Smooth muscle cell (in vitro differentiated cells): Measurements from ENCODE around the gene NTPCR. TPM values are rescaled to one million over a fixed set of nuclear protein-coding genes. Genes with fewer than 3 reads are reported as not detected.
"Not testable (repeated sequence)": the region's sequence is repeated elsewhere in the genome, so short reads cannot be mapped to it uniquely, and the experiment has no call there.

Experiments
- DNase-seq: peaks from one replicate; lab custom pipeline; 2025; ENCODE audit not compliant: unreplicated experiment; lab: John Stamatoyannopoulos, UW
- H2AFZ ChIP-seq: fragments of 200-600 bp; sonication (generic); 2 replicates; pipeline ENCODE4 v1.6.0; 2016; ENCODE audit warnings: antibody characterized with exemption, low read depth, mild to moderate bottlenecking
- H3F3A ChIP-seq: fragments of 200-600 bp; sonication (generic); 2 replicates; pipeline ENCODE4 v1.6.0; 2017; ENCODE audit warnings: antibody characterized with exemption, low read depth
- H3K27ac ChIP-seq: fragments of 200-600 bp; sonication (generic); 2 replicates; pipeline ENCODE4 v1.5.1; 2016; ENCODE audit warnings: low read depth, mild to moderate bottlenecking
- H3K27me3 ChIP-seq: fragments of 200-600 bp; sonication (generic); 2 replicates; pipeline ENCODE4 v1.6.1; 2016; ENCODE audit warnings: low read depth, mild to moderate bottlenecking
- H3K36me3 ChIP-seq: fragments of 200-600 bp; sonication (generic); 2 replicates; pipeline ENCODE4 v1.5.1; 2016; ENCODE audit warnings: low read depth
- H3K4me1 ChIP-seq: fragments of 200-600 bp; sonication (generic); 2 replicates; pipeline ENCODE4 v1.5.1; 2016; ENCODE audit warnings: low read depth
- H3K4me2 ChIP-seq: fragments of 200-600 bp; sonication (generic); 2 replicates; pipeline ENCODE4 v1.6.0; 2016; ENCODE audit warnings: mild to moderate bottlenecking
- H3K4me3 ChIP-seq: fragments of 200-600 bp; sonication (generic); 2 replicates; pipeline ENCODE4 v1.5.1; 2016; ENCODE audit warnings: mild to moderate bottlenecking
- H3K79me2 ChIP-seq: fragments of 200-600 bp; sonication (generic); 2 replicates; pipeline ENCODE4 v1.6.0; 2016; ENCODE audit warnings: low read depth, mild to moderate bottlenecking
- H3K9ac ChIP-seq: fragments of 200-600 bp; sonication (generic); 2 replicates; pipeline ENCODE4 v1.6.0; 2016; ENCODE audit warnings: low read depth
- H3K9me3 ChIP-seq: fragments of 200-600 bp; sonication (generic); replicated peaks from 2 replicates; pipeline ENCODE4 v1.5.1; 2016; ENCODE audit warnings: low read depth
- H4K20me1 ChIP-seq: fragments of 200-600 bp; sonication (generic); 2 replicates; pipeline ENCODE4 v1.6.0; 2016; ENCODE audit warnings: low read depth
- WGBS: methylation state at CpG from one replicate; pipeline ENCODE4 v1.1.7; 2016; ENCODE audit warnings: low lambda C conversion rate; 5-methylcytosine and 5-hydroxymethylcytosine counted together
- polyA plus RNA-seq: library from polyadenylated mRNA; unstranded; fragments of >200 nt; fragmentation: Nextera tagmentation; extraction: Ambion mirVana; gene quantifications from 2 replicates; pipeline ENCODE4 v1.2.1, GENCODE V29; 2016
- total RNA-seq: library from RNA; depleted of rRNA; stranded (reverse); fragments of >200 nt; gene quantifications from 2 replicates; pipeline ENCODE4 v1.2.3, GENCODE V29; 2014
- TF ChIP-seq, protein P1 (sequence below): fragments of 200-600 bp; sonication (generic); IDR thresholded peaks from 2 replicates; pipeline ENCODE4 v1.5.1; 2017; ENCODE audit warnings: borderline replicate concordance, mild to moderate bottlenecking, antibody characterized with exemption; ENCODE audit not compliant: insufficient read depth, poor library complexity, severe bottlenecking

The NTPCR gene
- total and polyA plus RNA-seq, 2 experiments from 2014 or later = 39.2 to 54.3 TPM

DNA sequence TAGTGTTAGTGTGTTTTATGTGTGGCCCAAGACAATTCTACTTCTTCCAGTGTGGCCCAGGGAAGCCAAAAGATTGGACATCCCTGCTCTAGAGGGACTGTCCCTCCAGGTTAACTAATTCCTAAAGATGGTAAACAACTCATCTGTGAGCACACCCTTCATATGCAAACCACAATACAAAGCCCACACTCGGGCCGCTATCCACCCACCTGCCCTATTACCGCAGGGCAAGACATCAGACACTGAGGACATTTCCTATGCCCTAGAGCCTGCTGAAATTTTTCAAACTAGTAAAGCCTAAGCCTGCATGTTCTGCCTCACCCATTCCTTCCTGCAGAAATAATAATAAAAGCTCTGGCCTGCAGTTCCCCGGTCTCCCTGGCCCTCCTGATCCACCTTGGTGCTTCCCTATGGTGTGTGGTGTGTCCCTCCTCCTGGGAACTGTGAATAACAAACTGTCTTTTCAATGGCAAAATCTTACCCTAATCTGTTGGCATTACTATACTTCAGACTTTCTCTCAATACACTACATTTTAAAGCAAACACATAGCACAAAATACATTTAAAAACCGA lies 39.3 kb upstream of the NTPCR start:
- Histone ChIP-seq H3K9ac (no peak overlapping the region), H3K4me3 (no peak overlapping the region), H3K4me2 (no peak overlapping the region), H3F3A (no peaks in the 10 kb centered on the region), H3K27ac (no peak overlapping the region), H2AFZ (no peak overlapping the region), H3K79me2 (no peaks in the 10 kb centered on the region), H3K27me3 (no peaks in the 10 kb centered on the region), H3K4me1 (no peaks in the 10 kb centered on the region), H4K20me1 (no peaks in the 10 kb centered on the region), H3K36me3 (no peaks in the 10 kb centered on the region), H3K9me3 (no peaks in the 10 kb centered on the region)
- DNase-seq = no peak
- TF ChIP-seq, protein P1, sequence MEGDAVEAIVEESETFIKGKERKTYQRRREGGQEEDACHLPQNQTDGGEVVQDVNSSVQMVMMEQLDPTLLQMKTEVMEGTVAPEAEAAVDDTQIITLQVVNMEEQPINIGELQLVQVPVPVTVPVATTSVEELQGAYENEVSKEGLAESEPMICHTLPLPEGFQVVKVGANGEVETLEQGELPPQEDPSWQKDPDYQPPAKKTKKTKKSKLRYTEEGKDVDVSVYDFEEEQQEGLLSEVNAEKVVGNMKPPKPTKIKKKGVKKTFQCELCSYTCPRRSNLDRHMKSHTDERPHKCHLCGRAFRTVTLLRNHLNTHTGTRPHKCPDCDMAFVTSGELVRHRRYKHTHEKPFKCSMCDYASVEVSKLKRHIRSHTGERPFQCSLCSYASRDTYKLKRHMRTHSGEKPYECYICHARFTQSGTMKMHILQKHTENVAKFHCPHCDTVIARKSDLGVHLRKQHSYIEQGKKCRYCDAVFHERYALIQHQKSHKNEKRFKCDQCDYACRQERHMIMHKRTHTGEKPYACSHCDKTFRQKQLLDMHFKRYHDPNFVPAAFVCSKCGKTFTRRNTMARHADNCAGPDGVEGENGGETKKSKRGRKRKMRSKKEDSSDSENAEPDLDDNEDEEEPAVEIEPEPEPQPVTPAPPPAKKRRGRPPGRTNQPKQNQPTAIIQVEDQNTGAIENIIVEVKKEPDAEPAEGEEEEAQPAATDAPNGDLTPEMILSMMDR = no peak
- 69% methylated on average over 5 of the region's 5 CpGs for WGBS

DNA sequence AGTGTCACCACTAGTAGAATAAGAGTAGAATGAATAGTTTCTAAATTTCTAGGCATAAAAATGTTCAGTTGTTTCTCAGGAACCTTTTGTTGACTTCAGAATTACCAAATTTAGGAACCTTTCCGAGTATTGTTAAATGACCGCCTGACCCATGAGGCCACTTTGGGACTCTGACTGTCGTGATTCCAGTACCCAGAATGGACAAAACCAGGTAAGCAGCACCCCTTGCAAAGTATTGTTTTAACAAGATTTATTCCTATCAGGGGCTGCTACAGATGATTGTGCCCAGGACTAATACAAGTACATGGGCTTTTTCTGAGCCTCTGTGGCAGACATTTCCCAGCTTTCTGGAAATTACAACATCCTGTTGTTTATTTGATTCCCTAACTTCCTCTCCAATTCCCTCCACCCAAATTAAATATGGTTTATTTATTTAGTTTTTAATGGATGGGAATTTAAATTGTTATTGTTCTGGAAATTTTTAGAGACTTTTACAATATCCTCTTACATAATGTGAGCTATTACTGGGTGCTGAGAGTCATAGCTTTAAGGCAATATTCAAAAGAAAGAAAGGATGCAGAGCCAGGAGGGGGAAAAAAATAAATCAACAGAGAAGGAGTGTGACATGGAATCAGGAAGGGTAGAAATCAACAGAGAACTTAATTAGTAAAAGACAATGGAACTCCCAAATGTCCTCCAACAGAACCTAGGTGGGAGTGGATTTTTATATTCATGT lies 37.4 kb upstream of the NTPCR start:
- Histone ChIP-seq H4K20me1 (no peaks in the 10 kb centered on the region), H3K4me2 (no peak overlapping the region), H3K9ac (no peak overlapping the region), H2AFZ (no peak overlapping the region), H3F3A (no peaks in the 10 kb centered on the region), H3K79me2 (no peaks in the 10 kb centered on the region), H3K4me1 (no peaks in the 10 kb centered on the region), H3K27me3 (no peaks in the 10 kb centered on the region), H3K27ac (no peak overlapping the region), H3K9me3 (no peaks in the 10 kb centered on the region), H3K36me3 (no peaks in the 10 kb centered on the region), H3K4me3 (no peak overlapping the region)
- 96% methylated on average over 3 of the region's 3 CpGs for WGBS
- TF ChIP-seq, protein P1 = no peak
- no peak for DNase-seq

DNA sequence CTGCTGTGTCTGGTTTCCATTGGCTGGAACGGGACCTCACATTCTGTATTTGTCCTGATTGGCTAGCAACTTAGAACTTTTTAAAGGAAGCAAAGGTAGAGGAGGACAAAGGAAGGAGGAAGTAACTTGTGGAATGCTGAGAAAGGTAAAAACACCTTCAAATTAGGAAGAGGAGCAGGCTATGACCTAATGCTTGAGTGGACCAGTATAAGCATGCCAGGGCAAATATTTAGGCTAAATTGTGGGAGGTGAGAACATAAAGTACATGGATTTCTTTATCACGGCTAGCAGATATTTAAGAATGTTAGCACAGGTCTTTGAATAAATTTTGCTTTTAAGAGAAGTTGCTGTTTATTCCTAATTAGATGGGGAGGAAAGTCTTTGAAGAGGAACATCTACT lies 36.1 kb upstream of the NTPCR start:
- not testable (repeated sequence) for H3K36me3 ChIP-seq, H4K20me1 ChIP-seq, H3F3A ChIP-seq, DNase-seq, H3K9me3 ChIP-seq, H3K27ac ChIP-seq, H3K79me2 ChIP-seq, H3K27me3 ChIP-seq, H3K9ac ChIP-seq, H3K4me1 ChIP-seq, H3K4me2 ChIP-seq, H3K4me3 ChIP-seq, H2AFZ ChIP-seq
- WGBS = 91% methylated on average over 2 of the region's 2 CpGs

DNA sequence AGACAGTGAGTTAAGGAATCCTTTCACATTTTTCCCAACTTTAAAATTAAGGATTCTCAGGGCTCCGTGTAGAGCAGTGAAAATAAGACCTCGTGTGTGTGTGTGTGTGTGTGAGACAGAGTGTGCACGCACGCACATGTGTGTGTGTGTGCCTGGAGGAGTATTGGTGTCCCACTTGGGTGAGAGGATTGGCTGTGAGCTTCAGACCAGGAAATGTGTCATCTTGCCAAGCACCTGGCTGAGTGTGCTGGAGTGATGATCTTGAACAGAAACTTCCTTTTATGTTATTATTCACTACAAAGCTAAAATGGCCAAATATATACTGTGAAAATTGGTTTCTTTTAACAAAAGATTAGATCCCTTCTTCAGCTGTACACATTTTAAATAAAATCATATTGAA lies 35.2 kb upstream of the NTPCR start:
- H3F3A ChIP-seq = no peaks in the 10 kb centered on the region
- TF ChIP-seq, protein P1 = no peak
- no peaks in the 10 kb centered on the region for H3K79me2 ChIP-seq
- H3K36me3 ChIP-seq = no peaks in the 10 kb centered on the region
- 88% methylated on average over 4 of the region's 4 CpGs for WGBS
- H3K27me3 ChIP-seq = no peaks in the 10 kb centered on the region
- no peaks in the 10 kb centered on the region for H3K9me3 ChIP-seq
- H3K4me2 ChIP-seq = no peak overlapping the region
- H3K27ac ChIP-seq = no peak overlapping the region
- H3K4me3 ChIP-seq = no peak overlapping the region
- no peak overlapping the region for H3K9ac ChIP-seq
- no peak overlapping the region for H2AFZ ChIP-seq
- no peak for DNase-seq
- H3K4me1 ChIP-seq = no peaks in the 10 kb centered on the region
- no peaks in the 10 kb centered on the region for H4K20me1 ChIP-seq
